H9 (cell line): ENCODE measurements around the gene NCKAP5. TPM values are rescaled to one million over a fixed set of nuclear protein-coding genes. Genes with fewer than 3 reads are reported as not detected.

Experiments
- DNase-seq: peaks from one replicate; pipeline ENCODE4 v3.0.0-alpha.2; 2017
- H2AFZ ChIP-seq: one replicate; pipeline ENCODE4 v1.6.1; 2013; ENCODE audit warnings: mild to moderate bottlenecking, low read length, control low read depth, moderate library complexity
- H2AK5ac ChIP-seq: 2 replicates; pipeline ENCODE4 v1.6.1; 2013; ENCODE audit warnings: low read length, control low read depth, mixed read lengths; ENCODE audit not compliant: insufficient read length
- H2BK120ac ChIP-seq: one replicate; pipeline ENCODE4 v1.6.1; 2013; ENCODE audit warnings: low read depth, mild to moderate bottlenecking, low read length, control low read depth, inconsistent platforms; ENCODE audit not compliant: poor library complexity, severe bottlenecking
- H2BK12ac ChIP-seq: 2 replicates; pipeline ENCODE4 v1.6.1; 2013; ENCODE audit warnings: low read length, control low read depth, mixed read lengths, low read depth; ENCODE audit not compliant: insufficient read length
- H2BK15ac ChIP-seq: 2 replicates; pipeline ENCODE4 v1.6.1; 2013; ENCODE audit warnings: low read depth, low read length, control low read depth
- H2BK20ac ChIP-seq: one replicate; pipeline ENCODE4 v1.6.1; 2013; ENCODE audit warnings: low read depth, mild to moderate bottlenecking, low read length, control low read depth, inconsistent platforms; ENCODE audit not compliant: poor library complexity, severe bottlenecking
- H2BK5ac ChIP-seq: 2 replicates; pipeline ENCODE4 v1.6.1; 2013; ENCODE audit warnings: low read length, control low read depth, mixed read lengths; ENCODE audit not compliant: insufficient read length
- H3K14ac ChIP-seq: 2 replicates; pipeline ENCODE4 v1.6.1; 2013; ENCODE audit warnings: low read length, control low read depth; ENCODE audit not compliant: insufficient read depth
- H3K18ac ChIP-seq: 2 replicates; pipeline ENCODE4 v1.6.1; 2013; ENCODE audit warnings: low read depth, mild to moderate bottlenecking, mixed read lengths, low read length, control low read depth; ENCODE audit not compliant: insufficient read length
- H3K23ac ChIP-seq: 2 replicates; pipeline ENCODE4 v1.6.1; 2013; ENCODE audit warnings: low read length, control low read depth, mixed read lengths, low read depth; ENCODE audit not compliant: insufficient read length
- H3K23me2 ChIP-seq: 2 replicates; pipeline ENCODE4 v1.6.1; 2013; ENCODE audit warnings: low read depth, mild to moderate bottlenecking, mixed read lengths, low read length, control low read depth; ENCODE audit not compliant: insufficient read length, poor library complexity, severe bottlenecking
- H3K27ac ChIP-seq: 2 replicates; pipeline ENCODE4 v1.5.1; 2013; ENCODE audit warnings: low read length, control low read depth, mixed read lengths, low read depth; ENCODE audit not compliant: insufficient read length
- H3K27me3 ChIP-seq: 2 replicates; pipeline ENCODE4 v1.6.1; 2013; ENCODE audit warnings: low read length, control low read depth, inconsistent platforms; ENCODE audit not compliant: insufficient read depth
- H3K4ac ChIP-seq: 2 replicates; pipeline ENCODE4 v1.6.1; 2013; ENCODE audit warnings: low read depth, mild to moderate bottlenecking, control low read depth, inconsistent platforms, low read length, moderate library complexity
- H3K4me1 ChIP-seq: 2 replicates; pipeline ENCODE4 v1.6.1; 2013; ENCODE audit warnings: low read length, control low read depth, inconsistent platforms; ENCODE audit not compliant: insufficient read depth
- H3K4me2 ChIP-seq: 2 replicates; pipeline ENCODE4 v1.6.1; 2013; ENCODE audit warnings: low read length, control low read depth, mixed read lengths; ENCODE audit not compliant: insufficient read length, insufficient read depth
- H3K56ac ChIP-seq: 2 replicates; pipeline ENCODE4 v1.6.1; 2013; ENCODE audit warnings: low read depth, mild to moderate bottlenecking, mixed read lengths, low read length, control low read depth; ENCODE audit not compliant: insufficient read length
- H3K79me1 ChIP-seq: 2 replicates; pipeline ENCODE4 v1.6.1; 2013; ENCODE audit warnings: low read depth, mild to moderate bottlenecking, moderate library complexity, low read length, control low read depth, inconsistent platforms; ENCODE audit not compliant: insufficient read depth, poor library complexity, severe bottlenecking
- H3K79me2 ChIP-seq: 2 replicates; pipeline ENCODE4 v1.6.1; 2013; ENCODE audit warnings: low read length, control low read depth, inconsistent platforms; ENCODE audit not compliant: insufficient read depth
- H3K9ac ChIP-seq: 2 replicates; pipeline ENCODE4 v1.6.1; 2013; ENCODE audit warnings: low read length, control low read depth, mixed read lengths; ENCODE audit not compliant: insufficient read length; ENCODE audit errors: extremely low read depth
- H3K9me3 ChIP-seq: one replicate; pipeline ENCODE4 v1.6.1; 2013; ENCODE audit warnings: low read depth, low read length, inconsistent platforms; ENCODE audit not compliant: control insufficient read depth
- H3T11ph ChIP-seq: one replicate; pipeline ENCODE4 v1.6.1; 2013; ENCODE audit warnings: mild to moderate bottlenecking, low read length, control low read depth, inconsistent platforms
- H4K20me1 ChIP-seq: one replicate; pipeline ENCODE4 v1.6.1; 2013; ENCODE audit not compliant: control insufficient read depth, insufficient read length, insufficient read depth
- H4K5ac ChIP-seq: 2 replicates; pipeline ENCODE4 v1.6.1; 2013; ENCODE audit warnings: low read depth, mild to moderate bottlenecking, mixed read lengths, low read length, control low read depth; ENCODE audit not compliant: insufficient read length
- H4K8ac ChIP-seq: replicated peaks from 2 replicates; pipeline ENCODE4 v1.6.1; 2013; ENCODE audit warnings: low read length, control low read depth, mixed read lengths, low read depth; ENCODE audit not compliant: insufficient read length
- H4K91ac ChIP-seq: 2 replicates; pipeline ENCODE4 v1.6.1; 2013; ENCODE audit warnings: low read depth, mild to moderate bottlenecking, moderate library complexity, mixed read lengths, low read length, control low read depth; ENCODE audit not compliant: insufficient read length
- H3K27ac Mint-ChIP-seq, 3 experiments: 2 replicates in 2 of 3; 3 replicates in 1 of 3; pipeline ENCODE4 v1.8.0; 2020 to 2021; ENCODE audit warnings: mixed read lengths in 3 of 3, mild to moderate bottlenecking in 1 of 3, moderate library complexity in 1 of 3
- H3K27me3 Mint-ChIP-seq: 2 replicates; pipeline ENCODE4 v1.8.0; 2021; ENCODE audit warnings: low read depth, mild to moderate bottlenecking, moderate library complexity, mixed read lengths
- H3K36me3 Mint-ChIP-seq, 3 experiments: 2 replicates in 2 of 3; 3 replicates in 1 of 3; pipeline ENCODE4 v1.8.0; 2020 to 2021; ENCODE audit warnings: low read depth in 3 of 3, mixed read lengths in 3 of 3; ENCODE audit not compliant: insufficient read depth in 1 of 3
- H3K4me1 Mint-ChIP-seq, 2 experiments: 2 replicates each; pipeline ENCODE4 v1.8.0; 2020; ENCODE audit warnings: mixed read lengths in 2 of 2
- H3K4me3 Mint-ChIP-seq, 2 experiments: 2 replicates in 1 of 2; 3 replicates in 1 of 2; pipeline ENCODE4 v1.8.0; 2020 to 2021; ENCODE audit warnings: mild to moderate bottlenecking in 2 of 2, mixed read lengths in 2 of 2, moderate library complexity in 1 of 2
- H3K9me3 Mint-ChIP-seq, 2 experiments: 2 replicates in 1 of 2; 3 replicates in 1 of 2; pipeline ENCODE4 v1.8.0; 2020; ENCODE audit warnings: mild to moderate bottlenecking in 2 of 2, mixed read lengths in 2 of 2, moderate library complexity in 1 of 2
- CTCF ChIP-seq: fragments of 200-600 bp; sonication (generic); conservative IDR thresholded peaks from 3 replicates; pipeline ENCODE4 v1.8.0; 2021; ENCODE audit warnings: antibody characterized with exemption, mild to moderate bottlenecking
- WGBS: extraction: QIAGEN DNeasy Blood & Tissue Kit; methylation state at CpG from one replicate; pipeline ENCODE4 v1.1.7; 2013; ENCODE audit warnings: missing lambda C conversion rate, low lambda C conversion rate, mixed read lengths; ENCODE audit not compliant: insufficient read length; ENCODE audit errors: extremely low coverage; 5-methylcytosine and 5-hydroxymethylcytosine counted together
- total RNA-seq: library from RNA; stranded (reverse); gene quantifications from 2 replicates; pipeline ENCODE4 v1.2.1, GENCODE V29; 2021

The NCKAP5 gene
- total RNA-seq, 1 experiment from 2014 or later, result 0.26 TPM

- Histone ChIP-seq H2AK5ac (no peak overlapping the region), H3K27me3 (no peaks in the 10 kb centered on the region; the same call in 1 of the 2 replicates), H3K27ac (no peak overlapping the region), H3K56ac (no peak overlapping the region), H2BK5ac (no peak overlapping the region), H4K5ac (no peak overlapping the region), H3K4ac (no peak overlapping the region), H3K14ac (no peak overlapping the region), H2BK120ac (no peak overlapping the region), H3K23ac (no peak overlapping the region), H3K18ac (no peak overlapping the region), H2AFZ (no peak overlapping the region), H4K8ac (no peak overlapping the region), H2BK15ac (no peak overlapping the region), H4K20me1 (no peaks in the 10 kb centered on the region), H3K79me1 (no peaks in the 10 kb centered on the region), H4K91ac (no peak overlapping the region), H3T11ph (no peak overlapping the region), H2BK12ac (no peak overlapping the region), H3K79me2 (no peaks in the 10 kb centered on the region), H3K4me1 (peaks cover 8% of the 10 kb centered on the region; the same call in 1 of the 2 replicates), H3K9me3 (no peaks in the 10 kb centered on the region), H3K23me2 (no peaks in the 10 kb centered on the region), H2BK20ac (no peak overlapping the region), H3K9ac (no peak overlapping the region), H3K4me2 (no peak overlapping the region)
- Mint-ChIP-seq H3K27ac (peak overlapping the region in 1 of 3 experiments; percentile 84; a peak in 2 of 7 replicates), H3K27me3 (peaks cover 5% of the 10 kb centered on the region), H3K36me3 (no peaks in the 10 kb centered on the region), H3K4me1 (peaks cover 46 to 47% of the 10 kb centered on the region in 2 experiments), H3K4me3 (no peak overlapping the region), H3K9me3 (no peaks in the 10 kb centered on the region)
- no peak for TF ChIP-seq CTCF
- WGBS, result no CpG with 5 or more reads among the region's 4 CpGs
- DNase-seq, result peak; percentile 39
Observed at GRCh38 chr2:133138693-133139092, 429.6 kb downstream of the NCKAP5 start.
